ENCODE results near the gene TUBB8. TPM values are rescaled to one million over a fixed set of nuclear protein-coding genes. Genes with fewer than 3 reads are reported as not detected.
A peak's percentile ranks its signal among the peaks of the same experiment; 100 is the strongest.

Gene TUBB8
- total RNA-seq, 2 experiments from 2014 or later = not detected

DNA sequence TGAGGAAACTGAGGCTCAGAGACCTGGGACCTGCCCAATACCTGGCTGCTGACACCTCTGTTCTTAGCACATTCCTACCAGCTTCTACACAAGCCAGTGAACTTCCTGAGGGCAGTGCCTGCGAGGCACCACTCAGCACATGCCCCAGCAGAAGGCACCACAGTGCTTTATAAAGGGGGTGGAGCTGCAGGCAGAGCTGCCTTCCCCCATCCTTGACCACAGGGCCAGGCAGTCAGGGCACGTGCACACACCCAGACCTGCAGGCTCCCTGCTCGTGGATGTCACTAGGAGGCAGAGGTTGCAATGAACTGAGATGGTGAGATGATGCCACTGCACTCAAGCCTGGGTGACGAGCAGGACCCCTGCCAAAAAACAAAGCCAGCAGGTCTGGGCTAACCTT is 39.2 kb upstream of the TUBB8 start:
- Histone ChIP-seq H3K4me3 (ENCODE audit: low read length) (no peak overlapping the region), H3K27ac (ENCODE audit: low read depth in 1 of 2, low read length in 2 of 2) (no peak overlapping the region), H3K4me1 (ENCODE audit: insufficient read depth, low read length) (peaks cover 14% of the 10 kb centered on the region), H3K27me3 (ENCODE audit: control insufficient read depth in 1 of 2, insufficient read depth in 2 of 2, low read length in 2 of 2) (peaks cover 0 to 13% of the 10 kb centered on the region in 2 experiments), H3K9me3 (ENCODE audit: control insufficient read depth in 1 of 2, insufficient read depth in 1 of 2, low read length in 2 of 2) (peaks cover 0 to 13% of the 10 kb centered on the region in 2 experiments), H3K36me3 (ENCODE audit: insufficient read depth, low read length) (no peaks in the 10 kb centered on the region)
- intact Hi-C loops (cut with DNase I, micrococcal nuclease) = no loop called here
- Mint-ChIP-seq H3K9me3 (no peaks in the 10 kb centered on the region), H3K36me3 (ENCODE audit: low read depth) (no peaks in the 10 kb centered on the region), H3K27me3 (no peaks in the 10 kb centered on the region), H3K27ac (no peak overlapping the region), H3K4me1 (ENCODE audit: low read depth) (peaks cover 7% of the 10 kb centered on the region), H3K4me3 (no peak overlapping the region)
- ChIA-PET CTCF (no interaction called here), POLR2A (no interaction called here)
- ATAC-seq (ENCODE audit: poor library complexity) (no peak), DNase-seq (no peak)
- TF ChIP-seq, protein P1, sequence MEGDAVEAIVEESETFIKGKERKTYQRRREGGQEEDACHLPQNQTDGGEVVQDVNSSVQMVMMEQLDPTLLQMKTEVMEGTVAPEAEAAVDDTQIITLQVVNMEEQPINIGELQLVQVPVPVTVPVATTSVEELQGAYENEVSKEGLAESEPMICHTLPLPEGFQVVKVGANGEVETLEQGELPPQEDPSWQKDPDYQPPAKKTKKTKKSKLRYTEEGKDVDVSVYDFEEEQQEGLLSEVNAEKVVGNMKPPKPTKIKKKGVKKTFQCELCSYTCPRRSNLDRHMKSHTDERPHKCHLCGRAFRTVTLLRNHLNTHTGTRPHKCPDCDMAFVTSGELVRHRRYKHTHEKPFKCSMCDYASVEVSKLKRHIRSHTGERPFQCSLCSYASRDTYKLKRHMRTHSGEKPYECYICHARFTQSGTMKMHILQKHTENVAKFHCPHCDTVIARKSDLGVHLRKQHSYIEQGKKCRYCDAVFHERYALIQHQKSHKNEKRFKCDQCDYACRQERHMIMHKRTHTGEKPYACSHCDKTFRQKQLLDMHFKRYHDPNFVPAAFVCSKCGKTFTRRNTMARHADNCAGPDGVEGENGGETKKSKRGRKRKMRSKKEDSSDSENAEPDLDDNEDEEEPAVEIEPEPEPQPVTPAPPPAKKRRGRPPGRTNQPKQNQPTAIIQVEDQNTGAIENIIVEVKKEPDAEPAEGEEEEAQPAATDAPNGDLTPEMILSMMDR (IDR thresholded peaks at IDR 0.05) = no peak

- H3K9me3 Mint-ChIP-seq = no peaks in the 10 kb centered on the region
- H3K9me3 ChIP-seq (ENCODE audit: control insufficient read depth in 1 of 2, insufficient read depth in 1 of 2, low read length in 2 of 2) = peaks cover 0 to 13% of the 10 kb centered on the region in 2 experiments
- H3K27me3 ChIP-seq (ENCODE audit: control insufficient read depth in 1 of 2, insufficient read depth in 2 of 2, low read length in 2 of 2) = peaks cover 0 to 13% of the 10 kb centered on the region in 2 experiments
- intact Hi-C loops (cut with DNase I, micrococcal nuclease) = no loop called here
- ATAC-seq (ENCODE audit: poor library complexity) = peak; percentile 61
- H3K4me1 ChIP-seq (ENCODE audit: insufficient read depth, low read length) = peaks cover 14% of the 10 kb centered on the region
- CTCF ChIA-PET = no interaction called here
- no peaks in the 10 kb centered on the region for H3K36me3 Mint-ChIP-seq (ENCODE audit: low read depth)
- POLR2A ChIA-PET = no interaction called here
- no peaks in the 10 kb centered on the region for H3K36me3 ChIP-seq (ENCODE audit: insufficient read depth, low read length)
- peaks cover 7% of the 10 kb centered on the region for H3K4me1 Mint-ChIP-seq (ENCODE audit: low read depth)
- DNase-seq = no peak
- no peak overlapping the region for H3K27ac Mint-ChIP-seq
- H3K4me3 ChIP-seq (ENCODE audit: low read length) = no peak overlapping the region
- no peak overlapping the region for H3K4me3 Mint-ChIP-seq
- TF ChIP-seq, protein P1 (IDR thresholded peaks at IDR 0.05) = no peak
- H3K27me3 Mint-ChIP-seq = no peaks in the 10 kb centered on the region
- no peak overlapping the region for H3K27ac ChIP-seq (ENCODE audit: low read depth in 1 of 2, low read length in 2 of 2)
These were observed 38.3 kb upstream of the TUBB8 start for GRCh38 chr10:87177-88080.

DNA sequence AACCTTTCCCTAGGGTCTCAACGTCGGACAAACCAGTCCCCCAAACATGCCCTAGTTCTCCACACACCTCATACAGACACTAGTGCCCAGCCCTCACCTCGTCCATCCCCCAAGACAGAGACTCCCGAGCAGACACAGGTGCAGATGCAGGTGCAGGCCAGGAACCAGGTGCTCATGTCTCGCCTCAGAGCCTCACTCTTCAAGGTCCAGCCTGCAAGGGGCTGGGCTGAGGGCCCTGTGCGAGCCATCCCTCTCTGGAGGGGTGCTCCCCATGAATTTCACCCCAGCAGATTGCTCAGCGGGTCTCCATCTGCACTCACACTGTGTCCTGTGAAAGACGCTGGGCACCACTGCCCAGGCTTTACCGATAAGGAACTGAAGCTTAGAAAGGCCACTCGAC is 36.9 kb upstream of the TUBB8 start:
- POLR2A ChIA-PET = no interaction called here
- Mint-ChIP-seq H3K27me3 (peaks cover 5% of the 10 kb centered on the region), H3K4me1 (ENCODE audit: low read depth) (peaks cover 7% of the 10 kb centered on the region)

More for the DNA sequence above, 36.9 kb upstream of the TUBB8 start:
- no peak overlapping the region for H3K4me3 ChIP-seq (ENCODE audit: low read length)
- ATAC-seq (ENCODE audit: poor library complexity) = no peak
- H3K4me1 ChIP-seq (ENCODE audit: insufficient read depth, low read length) = peaks cover 14% of the 10 kb centered on the region
- CTCF ChIA-PET = no interaction called here
- no peaks in the 10 kb centered on the region for H3K36me3 Mint-ChIP-seq (ENCODE audit: low read depth)
- intact Hi-C loops (cut with DNase I, micrococcal nuclease) = no loop called here
- H3K9me3 ChIP-seq (ENCODE audit: control insufficient read depth in 1 of 2, insufficient read depth in 1 of 2, low read length in 2 of 2) = no peaks in the 10 kb centered on the region
- peaks cover 0 to 5% of the 10 kb centered on the region in 2 experiments for H3K27me3 ChIP-seq (ENCODE audit: control insufficient read depth in 1 of 2, insufficient read depth in 2 of 2, low read length in 2 of 2)
- TF ChIP-seq, protein P1 (IDR thresholded peaks at IDR 0.05) = no peak
- H3K27ac ChIP-seq (ENCODE audit: low read depth in 1 of 2, low read length in 2 of 2) = no peak overlapping the region
- no peak overlapping the region for H3K27ac Mint-ChIP-seq
- no peak for DNase-seq
- H3K9me3 Mint-ChIP-seq = no peaks in the 10 kb centered on the region
- H3K36me3 ChIP-seq (ENCODE audit: insufficient read depth, low read length) = no peaks in the 10 kb centered on the region
- no peak overlapping the region for H3K4me3 Mint-ChIP-seq

All from CD4-positive, alpha-beta T cell (primary cell).